NCI-H69 (cell line): ENCODE data around the gene IL32.

ENCODE experiments used
- DNase-seq: peaks from one replicate; lab custom pipeline; 2025; lab: John Stamatoyannopoulos, UW

IL32 gene

GRCh38 chr16:3027983-3028715 lies 37.3 kb upstream of the IL32 start:
- DNase-seq, result peak; percentile 96

- peak; percentile 65 for DNase-seq
Measured at GRCh38 chr16:3028716-3029319, 36.6 kb upstream of the IL32 start.

- peak; percentile 70 for DNase-seq
Measured at GRCh38 chr16:3029491-3030221, 35.8 kb upstream of the IL32 start.

GRCh38 chr16:3030222-3031212 lies 34.9 kb upstream of the IL32 start:
- DNase-seq, result no peak

- DNase-seq, result no peak
Measured at GRCh38 chr16:3032624-3033023, 32.8 kb upstream of the IL32 start.

- DNase-seq, result no peak
Measured at GRCh38 chr16:3035289-3035971, 30.0 kb upstream of the IL32 start.

- DNase-seq, result peak; percentile 52
Measured at GRCh38 chr16:3035972-3036725, 29.3 kb upstream of the IL32 start.

GRCh38 chr16:3036726-3037315 lies 28.6 kb upstream of the IL32 start, which contains the start of gene BICDL2:
Gene BICDL2 (minus strand): TSS chr16:3036944. CDS start chr16:3035496, 1,448 bp downstream.
- DNase-seq, result peak; percentile 66

- DNase-seq, result peak; percentile 91
Measured at GRCh38 chr16:3038256-3038655, 27.2 kb upstream of the IL32 start.

GRCh38 chr16:3038896-3039295 lies 26.5 kb upstream of the IL32 start:
- no peak for DNase-seq

- no peak for DNase-seq
Measured at GRCh38 chr16:3042376-3042775, 23.1 kb upstream of the IL32 start.

- no peak for DNase-seq
Measured at GRCh38 chr16:3044708-3045107, 20.7 kb upstream of the IL32 start.

GRCh38 chr16:3045758-3046640 lies 19.4 kb upstream of the IL32 start, which contains the start of gene MMP25:
Gene MMP25 (plus strand): TSS chr16:3046561. CDS start chr16:3046918, 357 bp downstream.
- peak; percentile 64 for DNase-seq

GRCh38 chr16:3046641-3047386 lies 18.6 kb upstream of the IL32 start:
- no peak for DNase-seq

GRCh38 chr16:3047387-3047720 lies 18.1 kb upstream of the IL32 start:
- no peak for DNase-seq

GRCh38 chr16:3049921-3050481 lies 15.4 kb upstream of the IL32 start:
- DNase-seq, result no peak

GRCh38 chr16:3050487-3050886 lies 15.0 kb upstream of the IL32 start:
- no peak for DNase-seq

GRCh38 chr16:3051009-3051408 lies 14.4 kb upstream of the IL32 start:
- DNase-seq, result peak; percentile 33
